Daoy (cell line): Measurements from ENCODE around the gene ZSWIM8. TPM values are rescaled to one million over a fixed set of nuclear protein-coding genes. Genes with fewer than 3 reads are reported as not detected.
"Not testable (repeated sequence)": the region's sequence is repeated elsewhere in the genome, so short reads cannot be mapped to it uniquely, and the experiment has no call there.

Experiments used
- DNase-seq: peaks from one replicate; pipeline ENCODE4 v3.0.0-alpha.2; 2015; ENCODE audit warnings: low read depth
- total RNA-seq: library from RNA; depleted of rRNA; stranded (reverse); fragments of >200 nt; shearing (Covaris generic); gene quantifications from 2 replicates; pipeline ENCODE4 v1.2.3, GENCODE V29; 2014

ZSWIM8 gene
- total RNA-seq, 1 experiment from 2014 or later, result 27.1 TPM

- not testable (repeated sequence) for DNase-seq
Measured at GRCh38 chr10:73795491-73795890, 10.1 kb downstream of the ZSWIM8 start.

GRCh38 chr10:73796035-73796434, 10.6 kb downstream of the ZSWIM8 start:
- not testable (repeated sequence) for DNase-seq

DNA sequence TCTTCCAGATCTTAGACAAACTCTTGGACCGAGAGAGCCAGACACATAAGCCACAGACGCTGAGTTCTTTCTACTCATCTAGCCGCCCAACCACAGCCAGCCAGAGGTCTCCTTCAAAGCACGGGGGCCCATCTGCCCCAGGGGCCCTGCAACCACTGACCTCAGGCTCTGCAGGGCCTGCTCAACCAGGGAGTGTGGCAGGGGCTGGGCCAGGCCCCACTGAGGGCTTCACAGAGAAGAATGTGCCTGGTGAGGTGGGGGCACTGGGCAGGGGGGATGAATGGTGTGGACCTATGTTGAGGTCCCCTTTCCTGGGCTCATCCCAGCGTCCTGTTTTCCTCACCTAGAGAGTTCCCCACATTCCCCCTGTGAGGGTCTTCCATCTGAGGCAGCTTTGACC, 11.4 kb downstream of the ZSWIM8 start:
- no peak for DNase-seq

- no peak for DNase-seq
Measured at GRCh38 chr10:73797324-73798025, 12.1 kb downstream of the ZSWIM8 start.

GRCh38 chr10:73798087-73798486, 12.7 kb downstream of the ZSWIM8 start:
- no peak for DNase-seq

DNA sequence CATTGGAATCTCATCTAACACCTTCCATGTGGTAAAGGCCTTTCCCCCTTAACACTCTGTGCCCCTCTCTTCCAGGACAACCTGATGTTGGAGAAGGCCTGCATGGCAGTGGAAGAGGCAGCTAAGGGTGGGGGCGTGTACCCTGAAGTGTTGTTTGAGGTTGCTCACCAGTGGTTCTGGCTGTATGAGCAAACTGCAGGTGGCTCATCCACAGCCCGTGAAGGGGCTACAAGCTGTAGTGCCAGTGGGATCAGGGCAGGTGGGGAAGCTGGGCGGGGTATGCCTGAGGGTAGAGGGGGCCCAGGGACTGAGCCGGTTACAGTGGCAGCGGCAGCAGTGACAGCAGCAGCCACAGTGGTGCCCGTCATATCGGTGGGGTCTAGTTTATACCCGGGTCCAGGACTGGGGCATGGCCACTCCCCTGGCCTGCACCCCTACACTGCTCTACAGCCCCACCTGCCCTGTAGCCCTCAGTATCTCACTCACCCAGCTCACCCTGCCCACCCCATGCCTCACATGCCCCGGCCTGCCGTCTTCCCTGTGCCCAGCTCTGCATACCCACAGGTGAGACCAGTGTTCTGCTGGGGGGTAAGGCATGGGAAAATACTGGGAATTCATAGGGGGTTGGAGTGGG, 13.6 kb downstream of the ZSWIM8 start:
- DNase-seq, result no peak

GRCh38 chr10:73799899-73800559, 14.6 kb downstream of the ZSWIM8 start:
- no peak for DNase-seq

DNA sequence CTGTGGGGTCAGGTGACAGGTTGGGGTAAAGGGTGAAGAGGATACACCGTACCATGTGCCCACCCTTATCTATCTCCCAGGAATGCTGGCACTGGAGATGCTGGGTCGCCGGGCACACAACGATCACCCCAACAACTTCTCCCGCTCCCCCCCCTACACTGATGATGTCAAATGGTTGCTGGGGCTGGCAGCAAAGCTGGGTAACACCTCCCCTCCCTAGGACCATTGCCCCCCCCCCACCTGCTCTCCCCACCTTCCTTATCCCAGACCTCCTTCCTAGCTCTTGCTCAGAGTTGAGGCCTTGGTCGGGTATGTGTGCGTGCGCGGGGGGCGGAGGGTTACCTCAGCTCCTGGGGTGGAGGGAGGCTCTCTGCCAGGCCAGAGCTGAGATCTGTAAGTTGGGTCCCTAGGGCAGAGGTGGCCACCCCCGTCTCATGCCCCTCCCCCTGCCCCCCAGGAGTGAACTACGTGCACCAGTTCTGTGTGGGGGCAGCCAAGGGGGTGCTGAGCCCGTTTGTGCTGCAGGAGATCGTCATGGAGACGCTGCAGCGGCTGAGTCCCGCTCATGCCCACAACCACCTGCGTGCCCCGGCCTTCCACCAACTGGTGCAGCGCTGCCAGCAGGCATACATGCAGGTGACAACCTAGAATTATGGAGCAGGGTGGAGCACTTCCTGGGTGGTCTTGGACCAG, 15.3 kb downstream of the ZSWIM8 start:
- DNase-seq, result no peak

DNA sequence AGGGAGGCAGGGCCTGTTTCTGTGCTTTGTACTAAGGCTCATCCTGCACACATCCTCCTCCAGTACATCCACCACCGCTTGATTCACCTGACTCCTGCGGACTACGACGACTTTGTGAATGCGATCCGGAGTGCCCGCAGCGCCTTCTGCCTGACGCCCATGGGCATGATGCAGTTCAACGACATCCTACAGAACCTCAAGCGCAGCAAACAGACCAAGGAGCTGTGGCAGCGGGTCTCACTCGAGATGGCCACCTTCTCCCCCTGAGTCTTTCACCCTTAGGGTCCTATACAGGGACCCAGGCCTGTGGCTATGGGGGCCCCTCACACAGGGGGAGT, 15.8 kb downstream of the ZSWIM8 start:
- DNase-seq, result no peak

DNA sequence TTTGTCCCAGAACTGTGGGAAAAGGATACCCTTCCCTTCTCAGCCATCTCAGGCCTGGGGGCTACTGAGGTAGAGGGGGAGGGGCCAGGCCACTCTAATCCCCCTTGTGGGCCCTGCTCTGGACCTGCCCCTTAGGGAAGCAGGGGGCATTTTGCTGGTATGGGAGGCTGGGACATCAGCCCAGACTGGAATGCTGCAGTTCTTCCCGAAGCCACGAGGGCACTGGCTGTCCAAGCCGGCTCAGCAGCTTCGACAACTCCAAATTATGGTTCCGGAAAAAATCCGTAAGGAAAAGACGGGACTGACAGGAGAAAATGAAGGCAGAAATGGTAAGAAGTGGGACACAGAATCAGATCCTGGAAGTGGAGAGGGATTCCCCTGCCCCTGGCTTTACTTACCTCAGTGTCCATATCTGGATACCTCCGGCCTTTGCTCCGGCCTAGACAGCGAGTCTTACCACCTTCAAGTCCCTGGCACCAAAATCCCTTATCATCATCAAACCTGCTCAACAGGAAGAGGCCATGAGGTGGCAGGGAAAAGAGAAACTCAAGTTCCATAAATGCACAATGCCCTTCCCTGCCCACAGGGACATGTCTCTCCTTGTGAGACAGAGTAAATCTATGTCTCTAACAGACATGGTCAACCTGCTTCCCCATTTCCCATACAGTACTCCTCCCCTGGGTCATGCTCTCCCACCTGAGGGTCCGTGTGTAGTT, 17.0 kb downstream of the ZSWIM8 start:
- DNase-seq, result no peak

GRCh38 chr10:73803680-73804286, 18.4 kb downstream of the ZSWIM8 start:
- no peak for DNase-seq

- DNase-seq, result no peak
Measured at GRCh38 chr10:73806176-73806950, 21.0 kb downstream of the ZSWIM8 start.

GRCh38 chr10:73807471-73807870, 22.1 kb downstream of the ZSWIM8 start:
- no peak for DNase-seq

DNA sequence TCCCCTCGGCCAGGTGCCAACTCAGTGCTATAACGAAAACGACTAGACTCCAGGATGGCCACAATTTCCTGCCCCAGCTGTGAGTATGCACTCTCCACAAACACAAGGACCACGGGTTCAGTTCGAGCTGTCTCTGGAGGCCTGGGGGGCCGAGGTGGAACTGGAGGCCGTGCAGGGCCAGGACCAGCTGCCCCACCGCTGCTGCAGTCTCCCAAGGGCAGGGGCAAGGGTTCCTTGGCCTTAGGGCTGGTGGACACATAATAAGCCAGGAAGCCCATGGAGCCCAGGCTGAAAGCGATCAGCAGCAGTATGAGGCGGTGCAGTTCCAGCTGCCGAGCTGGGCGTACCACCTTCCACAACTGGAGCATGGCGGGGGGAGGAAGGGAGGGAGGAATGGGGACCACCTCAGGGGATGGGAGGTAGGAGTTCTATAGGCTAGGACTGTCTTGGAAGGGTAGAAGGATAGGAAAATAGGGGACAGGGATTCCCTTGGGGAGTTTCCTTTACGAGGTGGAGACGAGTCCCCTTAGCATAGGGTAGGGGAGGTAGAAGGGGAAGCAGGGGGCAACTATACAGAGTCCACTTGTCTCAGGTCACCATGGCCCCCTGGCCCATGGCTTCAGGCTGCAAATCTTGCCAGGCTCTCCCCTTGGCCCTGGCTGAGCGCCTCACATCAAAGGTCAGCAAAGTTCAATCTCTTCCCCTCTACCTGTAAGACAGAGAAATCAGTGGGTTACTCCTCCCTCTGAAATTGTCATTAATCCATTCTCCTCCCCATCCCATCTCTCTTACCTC, 22.8 kb downstream of the ZSWIM8 start:
- no peak for DNase-seq

- no peak for DNase-seq
Measured at GRCh38 chr10:73809061-73809818, 23.8 kb downstream of the ZSWIM8 start.

DNA sequence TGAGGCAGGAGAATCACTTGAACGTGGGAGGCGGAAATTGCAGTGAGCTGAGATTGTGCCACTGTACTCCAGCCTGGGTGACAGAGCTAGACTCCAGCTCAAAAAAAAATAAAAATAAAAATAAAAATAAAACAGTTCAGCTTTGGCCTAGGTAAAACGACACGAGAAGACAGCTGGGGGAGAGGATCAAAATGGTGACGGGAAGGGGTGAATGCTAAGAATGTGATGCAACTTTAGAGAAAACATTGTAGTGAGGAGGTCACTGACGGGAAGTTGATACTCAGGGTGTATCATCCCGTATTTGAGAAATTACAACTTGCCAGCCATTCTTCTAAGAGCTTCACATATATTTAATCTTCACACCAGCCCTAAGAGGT, 24.9 kb downstream of the ZSWIM8 start:
- DNase-seq, result no peak

DNA sequence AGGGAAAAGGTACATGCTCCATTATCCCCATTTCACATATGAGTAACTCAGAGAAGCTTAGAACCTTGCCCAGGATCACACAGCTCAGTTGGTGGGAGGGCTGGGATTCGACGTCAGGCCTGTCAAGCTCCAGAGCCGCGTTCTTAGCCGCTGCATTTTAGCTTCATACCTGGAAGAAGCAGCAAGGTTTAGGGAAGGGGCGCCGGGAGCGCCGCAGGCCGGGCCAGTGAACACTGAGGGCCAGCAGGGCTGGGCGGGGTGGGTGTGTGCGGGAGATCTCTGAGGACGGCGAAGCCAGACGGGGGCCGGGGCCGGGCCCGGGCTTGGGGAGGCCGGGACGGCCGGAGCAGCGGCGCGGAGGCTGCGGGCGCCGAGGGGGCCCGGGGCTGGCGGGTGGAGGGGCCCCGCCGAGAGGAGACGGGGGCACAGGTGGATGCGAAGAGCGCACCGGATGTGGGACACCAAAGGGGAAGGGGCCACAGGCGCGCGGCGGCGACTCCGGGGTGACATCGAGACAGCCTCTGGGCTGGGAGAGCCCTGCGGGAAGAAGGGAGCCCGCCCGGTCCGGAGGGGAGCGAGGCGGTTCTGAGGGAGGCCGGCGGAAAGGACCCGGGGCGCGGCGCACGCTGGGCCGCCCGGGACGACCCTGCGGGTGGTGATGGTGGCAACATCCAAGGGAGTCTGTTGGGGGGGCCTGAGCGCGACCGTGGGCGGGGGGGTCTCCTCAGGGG, 25.5 kb downstream of the ZSWIM8 start:
- DNase-seq, result peak; percentile 21

DNA sequence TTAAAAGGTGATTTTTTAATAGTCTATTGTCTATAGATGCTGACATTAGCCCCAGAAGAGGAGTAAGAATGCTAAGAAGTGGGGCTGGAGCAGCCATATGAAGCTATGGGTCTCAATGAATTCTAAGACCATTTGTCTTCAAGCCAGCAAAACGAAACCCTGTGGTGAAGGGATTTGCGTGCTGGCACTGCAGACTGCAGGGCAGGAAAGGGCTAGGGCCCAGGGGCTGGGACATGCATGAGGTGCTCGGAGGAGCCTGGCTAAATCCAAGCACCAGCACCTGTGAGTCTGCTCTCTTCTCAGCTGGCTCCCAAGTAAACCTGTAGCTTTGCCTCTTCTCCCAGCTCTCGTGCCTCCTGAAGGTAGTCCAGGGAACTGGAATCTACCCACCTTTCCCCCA, 27.3 kb downstream of the ZSWIM8 start:
- no peak for DNase-seq

DNA sequence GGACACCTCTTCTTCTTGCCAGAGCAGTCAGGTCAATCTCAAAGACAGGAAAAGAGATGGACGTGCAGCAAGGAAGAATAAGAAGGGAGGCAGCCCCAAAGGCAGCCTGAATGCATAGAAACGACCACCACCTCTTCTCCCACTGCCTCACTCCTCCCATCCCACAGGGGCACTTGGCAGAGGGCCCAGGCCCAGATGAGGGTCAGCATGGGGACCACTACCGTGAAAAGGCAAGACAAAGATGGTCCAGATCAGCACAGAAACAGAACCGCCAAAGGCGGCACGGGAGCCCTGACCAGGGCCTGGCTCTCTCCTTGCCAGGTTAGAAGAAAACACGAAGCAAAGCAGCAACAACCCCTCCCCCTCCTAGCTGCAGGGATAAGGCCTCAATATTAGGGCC, 27.9 kb downstream of the ZSWIM8 start:
- DNase-seq, result no peak
